ENCODE results near the gene TMEM134. TPM values are rescaled to one million over a fixed set of nuclear protein-coding genes. Genes with fewer than 3 reads are reported as not detected.
A peak's percentile ranks its signal among the peaks of the same experiment; 100 is the strongest.
"Not testable (repeated sequence)": the region's sequence is repeated elsewhere in the genome, so short reads cannot be mapped to it uniquely, and the experiment has no call there.

TMEM134 gene
- polyA plus RNA-seq, 10 donors = 38.7 to 57.6 (median 46.3) TPM

DNA sequence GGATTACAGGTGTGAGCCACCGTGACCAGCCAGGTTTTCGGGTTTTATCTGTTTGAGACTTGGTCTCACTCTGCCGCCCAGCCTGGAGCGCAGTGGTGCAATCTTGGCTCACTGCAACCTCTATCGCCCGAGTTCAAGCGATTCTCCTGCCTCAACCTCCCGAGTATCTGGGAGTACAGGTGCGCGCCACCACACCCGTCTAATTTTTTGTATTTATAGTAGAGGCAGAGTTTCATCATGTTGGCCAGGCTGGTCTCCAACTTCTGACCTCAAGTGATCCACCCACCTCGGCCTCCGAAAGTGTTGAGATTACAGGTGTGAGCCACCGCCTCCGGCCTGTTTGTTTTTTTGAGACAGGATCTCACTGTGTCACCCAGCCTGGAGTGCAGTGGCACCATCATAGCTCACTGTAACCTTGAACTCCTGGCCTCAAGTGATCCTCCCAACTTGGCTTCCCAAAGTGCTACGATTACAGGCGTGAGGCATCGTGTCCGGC is 41.6 kb downstream of the TMEM134 start:
- not testable (repeated sequence) for DNase-seq

- DNase-seq = no peak
Observed at GRCh38 chr11:67423891-67424613, 45.0 kb downstream of the TMEM134 start.

- DNase-seq = no peak
Observed at GRCh38 chr11:67423466-67423865, 45.6 kb downstream of the TMEM134 start.

GRCh38 chr11:67422891-67423290 is 46.2 kb downstream of the TMEM134 start:
- no peak for DNase-seq

DNA sequence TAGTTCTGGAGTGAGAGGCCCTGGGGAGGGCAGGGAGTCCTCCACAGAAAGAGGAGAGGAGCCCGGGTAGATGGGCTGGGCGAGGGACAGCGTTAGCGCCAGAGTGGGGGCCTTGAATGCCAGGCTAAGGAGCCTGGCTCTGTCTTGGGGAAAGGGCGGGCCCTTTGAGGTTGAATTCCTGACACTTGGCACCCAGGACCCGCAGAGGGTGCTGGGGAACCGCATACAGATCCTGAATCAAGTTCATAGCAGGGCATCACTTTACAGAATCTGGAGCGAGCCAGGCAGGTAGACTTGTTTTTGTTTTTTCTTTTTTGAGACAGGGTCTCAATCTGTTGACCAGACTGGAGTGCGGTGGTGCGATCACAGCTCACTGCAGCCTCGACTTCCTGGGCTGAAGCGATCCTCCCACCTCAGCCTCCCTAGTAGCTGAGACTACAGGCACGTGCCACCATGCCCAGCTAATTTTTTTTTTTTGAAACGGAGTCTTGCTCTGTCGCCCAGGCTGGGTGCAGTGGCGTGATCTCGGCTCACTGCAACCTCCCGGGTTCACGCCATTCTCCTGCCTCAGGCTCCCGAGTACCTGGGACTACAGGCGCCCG is 47.5 kb downstream of the TMEM134 start:
- no peak for DNase-seq

- peak; percentile 90 to 96 (median 93) for DNase-seq
Observed at GRCh38 chr11:67420646-67421429, 48.2 kb downstream of the TMEM134 start.

- no peak for DNase-seq
Observed at GRCh38 chr11:67420147-67420645, 48.9 kb downstream of the TMEM134 start.

DNA sequence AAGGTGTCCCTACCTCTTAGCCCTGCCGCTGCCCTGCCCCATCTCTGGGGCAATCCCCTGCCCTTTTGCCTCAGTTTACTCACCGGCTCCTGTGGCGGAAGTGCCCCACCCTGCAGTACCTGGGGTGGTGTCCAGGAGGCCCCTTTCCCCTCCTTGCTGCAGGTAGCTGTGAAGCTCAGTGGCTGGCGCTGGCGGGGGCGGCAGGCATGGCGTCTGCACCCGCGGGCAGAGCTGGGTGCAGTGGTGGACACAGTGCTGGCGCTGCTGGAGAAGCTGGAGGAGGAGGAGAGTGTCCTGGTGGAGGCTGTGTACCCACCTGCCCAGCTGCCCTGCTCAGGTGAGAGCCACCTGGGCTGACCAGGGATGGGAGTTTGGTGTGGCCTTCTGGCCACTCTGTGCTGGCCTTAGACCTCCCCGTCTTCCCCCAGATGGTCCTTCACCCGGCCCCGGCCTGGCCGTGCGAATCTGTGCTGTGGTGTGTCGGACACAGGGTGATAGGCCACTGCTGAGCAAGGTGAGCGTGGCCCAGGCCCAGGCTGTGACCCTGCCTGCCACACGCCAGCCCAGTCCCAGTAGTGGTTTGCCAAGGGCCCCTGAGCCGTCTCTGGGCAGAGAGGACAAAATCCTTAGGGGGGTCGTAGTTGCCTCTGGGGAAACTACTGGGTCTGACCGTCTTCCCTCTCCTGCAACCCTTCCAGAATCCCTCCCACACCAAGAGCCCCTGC is 49.6 kb downstream of the TMEM134 start:
- no peak for DNase-seq

DNA sequence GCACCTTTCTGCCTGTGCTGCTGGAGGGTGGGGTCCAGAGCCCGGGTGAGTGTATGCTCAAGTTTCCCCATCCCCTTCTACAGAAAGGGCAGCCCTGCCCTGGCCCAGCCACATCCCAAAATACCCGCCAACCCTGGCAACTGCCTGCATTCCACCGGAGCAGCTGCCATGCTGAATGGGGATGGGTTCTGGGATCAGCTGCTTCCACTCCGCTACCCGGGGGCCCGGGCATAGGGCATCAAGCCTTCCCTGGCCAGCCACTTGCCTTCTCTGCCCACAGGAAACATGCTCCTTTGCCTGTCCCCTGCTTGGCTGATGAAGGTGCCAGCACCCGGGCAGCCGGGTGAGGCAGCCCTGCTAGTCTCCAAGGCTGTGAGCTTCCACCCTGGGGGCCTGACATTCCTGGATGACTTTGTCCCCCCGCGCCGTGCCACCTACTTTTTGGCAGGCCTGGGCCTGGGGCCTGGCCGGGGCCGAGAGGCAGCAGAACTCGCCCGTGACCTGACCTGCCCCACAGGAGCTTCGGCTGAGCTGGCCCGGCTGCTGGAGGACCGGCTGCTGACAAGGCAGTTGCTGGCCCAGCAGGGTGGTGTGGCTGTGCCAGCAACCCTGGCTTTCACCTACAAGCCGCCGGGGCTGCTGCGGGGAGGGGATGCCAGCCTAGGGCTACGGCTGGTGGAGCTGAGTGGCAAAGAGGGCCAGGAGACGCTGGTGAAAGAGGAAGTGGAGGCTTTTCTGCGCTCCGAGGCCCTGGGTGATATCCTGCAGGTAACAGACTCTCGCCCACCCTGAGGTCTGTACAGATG is 50.4 kb downstream of the TMEM134 start:
- peak; percentile 64 to 77 (median 76) for DNase-seq

GRCh38 chr11:67417425-67417824 is 51.6 kb downstream of the TMEM134 start:
- no peak for DNase-seq

DNA sequence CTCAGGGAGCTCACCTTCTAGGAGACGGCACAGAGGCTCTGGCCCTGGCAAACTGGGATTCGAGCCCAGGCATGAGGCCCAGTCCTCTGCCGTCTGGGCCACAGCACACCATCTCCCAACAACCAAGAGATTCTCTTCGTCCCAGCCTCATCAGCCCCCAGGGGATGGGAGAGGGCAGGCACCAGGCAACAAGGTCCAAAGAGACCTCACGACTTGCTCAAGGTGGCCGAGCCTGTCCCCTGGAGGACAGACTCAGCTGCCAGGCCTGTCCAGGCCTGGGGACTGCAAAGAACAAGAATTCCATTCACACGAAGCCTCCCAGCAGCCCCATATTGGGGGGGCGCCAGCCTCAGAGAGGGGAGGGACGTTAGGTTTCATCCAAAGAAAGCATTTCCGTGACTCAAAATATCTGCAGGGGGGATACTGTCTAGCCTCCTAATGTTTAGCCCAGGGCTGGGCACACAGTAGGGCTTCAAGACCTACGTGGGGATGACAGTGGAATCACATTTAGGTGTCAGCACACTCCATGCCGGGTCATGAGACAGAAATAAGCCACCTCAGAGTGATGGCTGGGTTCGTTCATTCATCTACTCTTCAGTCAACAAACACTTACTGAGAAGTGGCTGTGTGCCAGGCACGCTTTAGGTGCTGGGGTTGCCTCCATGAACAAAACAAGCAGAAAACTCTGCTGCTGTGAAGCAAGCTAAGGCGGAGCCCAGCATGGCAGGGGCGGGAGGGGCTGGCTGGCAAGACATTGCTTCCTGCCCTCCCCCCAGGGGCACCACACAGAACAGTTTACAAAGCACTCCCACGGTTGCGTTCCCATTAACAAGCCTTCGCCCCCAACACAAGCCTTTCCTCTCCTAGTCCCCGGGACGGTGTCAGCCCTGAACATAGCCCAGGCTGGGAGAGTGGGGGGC is 52.4 kb downstream of the TMEM134 start:
- peak in 1 of 3 donors; percentile 52 for DNase-seq

- DNase-seq = no peak
Observed at GRCh38 chr11:67415501-67416304, 53.3 kb downstream of the TMEM134 start, which contains the start of gene CARNS1. CARNS1 (plus strand) TSS chr11:67415678; CDS start chr11:67416200, 522 bp downstream.

- DNase-seq = no peak
Observed at GRCh38 chr11:67413266-67413849, 55.7 kb downstream of the TMEM134 start.

DNA sequence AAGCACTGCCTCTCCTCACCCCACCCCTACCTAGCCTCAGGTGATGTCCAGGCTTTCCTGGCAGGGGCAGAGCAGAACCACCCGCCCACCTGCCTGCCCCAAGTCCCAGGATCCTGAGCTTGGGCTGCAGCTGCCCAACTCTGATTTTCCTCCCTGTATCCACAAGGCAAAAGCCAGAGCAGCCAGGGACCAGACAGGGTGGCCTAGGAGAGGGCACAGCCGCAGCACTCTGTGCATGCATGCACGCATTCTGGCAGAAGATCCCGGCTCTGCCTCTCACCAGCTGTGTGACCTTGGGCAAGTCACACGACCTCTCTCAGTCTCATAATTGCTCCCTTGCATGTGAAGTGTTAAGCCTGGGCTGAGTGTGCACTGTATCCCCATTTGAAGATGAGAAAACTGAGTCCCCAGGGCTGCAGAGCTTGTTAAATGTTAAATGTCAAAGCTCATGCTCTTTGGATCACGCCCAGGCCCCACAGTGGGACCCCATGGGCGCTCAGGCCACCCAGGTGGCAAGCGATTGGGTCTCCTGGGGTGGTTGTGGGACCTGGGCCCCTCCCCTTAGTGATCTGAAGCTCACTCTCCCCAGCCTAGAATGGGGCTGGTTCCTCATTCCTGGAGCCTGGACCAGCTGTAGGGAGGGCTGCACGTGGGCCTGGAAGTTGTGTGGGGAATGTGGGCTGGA is 56.4 kb downstream of the TMEM134 start:
- no peak for DNase-seq

- no peak for DNase-seq
Observed at GRCh38 chr11:67411785-67412152, 57.3 kb downstream of the TMEM134 start.

Measured in muscle of back (tissue), 11 donors.